Kidney epithelial cell (primary cell): ENCODE measurements around the gene ANKAR. TPM values are rescaled to one million over a fixed set of nuclear protein-coding genes. Genes with fewer than 3 reads are reported as not detected.
"Not testable (repeated sequence)": the region's sequence is repeated elsewhere in the genome, so short reads cannot be mapped to it uniquely, and the experiment has no call there.

Source experiments
- DNase-seq: peaks from one replicate; pipeline ENCODE4 v3.0.0-alpha.2; 2010; ENCODE audit warnings: low read depth
- H3K27me3 ChIP-seq: 2 replicates; pipeline ENCODE4 v1.6.0; 2011; ENCODE audit warnings: low read length; ENCODE audit not compliant: control insufficient read depth, insufficient read depth
- H3K36me3 ChIP-seq: 2 replicates; pipeline ENCODE4 v1.5.1; 2011; ENCODE audit warnings: low read length; ENCODE audit not compliant: control insufficient read depth, insufficient read depth
- H3K4me3 ChIP-seq: 2 replicates; pipeline ENCODE4 v1.5.1; 2011; ENCODE audit warnings: low read depth, mild to moderate bottlenecking, control low read depth, low read length
- total RNA-seq: library from RNA; depleted of rRNA; stranded (reverse); fragments of >200 nt; gene quantifications from 2 replicates; pipeline ENCODE4 v1.2.3, GENCODE V29; 2015
- TF ChIP-seq, protein P1 (sequence below): IDR thresholded peaks from 2 replicates; pipeline ENCODE4 v1.5.1; 2011; ENCODE audit warnings: mild to moderate bottlenecking, moderate library complexity, low read length, control low read depth, inconsistent platforms; ENCODE audit not compliant: insufficient read depth, poor library complexity, severe bottlenecking

Gene ANKAR
- total RNA-seq, 1 donor from 2014 or later: 3.8 TPM

DNA sequence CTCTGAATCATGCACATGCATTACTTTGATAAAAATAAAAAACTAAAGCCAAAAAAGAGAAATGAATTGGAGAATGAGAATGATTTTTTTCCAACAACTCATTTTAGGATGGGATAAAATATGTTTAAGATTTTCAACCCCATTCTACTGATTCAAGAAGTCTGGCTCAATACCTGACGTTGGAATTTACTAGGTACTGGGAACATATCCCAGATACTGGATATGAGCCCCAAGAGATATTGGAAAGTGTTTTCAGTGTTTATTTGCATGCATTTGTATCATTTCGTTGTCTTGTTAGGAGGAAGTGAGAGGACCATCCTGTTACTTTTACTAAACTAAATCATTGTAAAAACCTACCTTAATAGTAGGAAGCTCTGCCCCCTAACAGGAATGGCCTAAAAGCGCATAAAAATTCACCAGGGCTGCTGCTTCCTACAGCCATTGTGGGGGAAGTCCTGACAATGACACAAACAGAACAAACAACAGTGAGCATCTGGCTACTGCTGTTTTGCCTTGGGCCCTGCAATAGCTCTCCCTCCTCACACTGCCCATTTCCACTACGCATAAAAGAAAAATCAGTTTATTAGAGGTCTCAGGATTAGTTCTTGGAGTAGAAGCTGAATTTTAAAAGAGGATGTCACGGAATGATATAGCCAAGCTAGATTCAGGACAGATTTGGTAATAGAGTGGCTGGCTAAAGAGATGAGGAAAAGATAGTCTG, 35.2 kb downstream of the ANKAR start:
- TF ChIP-seq, protein P1, sequence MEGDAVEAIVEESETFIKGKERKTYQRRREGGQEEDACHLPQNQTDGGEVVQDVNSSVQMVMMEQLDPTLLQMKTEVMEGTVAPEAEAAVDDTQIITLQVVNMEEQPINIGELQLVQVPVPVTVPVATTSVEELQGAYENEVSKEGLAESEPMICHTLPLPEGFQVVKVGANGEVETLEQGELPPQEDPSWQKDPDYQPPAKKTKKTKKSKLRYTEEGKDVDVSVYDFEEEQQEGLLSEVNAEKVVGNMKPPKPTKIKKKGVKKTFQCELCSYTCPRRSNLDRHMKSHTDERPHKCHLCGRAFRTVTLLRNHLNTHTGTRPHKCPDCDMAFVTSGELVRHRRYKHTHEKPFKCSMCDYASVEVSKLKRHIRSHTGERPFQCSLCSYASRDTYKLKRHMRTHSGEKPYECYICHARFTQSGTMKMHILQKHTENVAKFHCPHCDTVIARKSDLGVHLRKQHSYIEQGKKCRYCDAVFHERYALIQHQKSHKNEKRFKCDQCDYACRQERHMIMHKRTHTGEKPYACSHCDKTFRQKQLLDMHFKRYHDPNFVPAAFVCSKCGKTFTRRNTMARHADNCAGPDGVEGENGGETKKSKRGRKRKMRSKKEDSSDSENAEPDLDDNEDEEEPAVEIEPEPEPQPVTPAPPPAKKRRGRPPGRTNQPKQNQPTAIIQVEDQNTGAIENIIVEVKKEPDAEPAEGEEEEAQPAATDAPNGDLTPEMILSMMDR: no peak
- Histone ChIP-seq H3K4me3 (no peak overlapping the region), H3K27me3 (no peaks in the 10 kb centered on the region), H3K36me3 (no peaks in the 10 kb centered on the region)
- DNase-seq: no peak

DNA sequence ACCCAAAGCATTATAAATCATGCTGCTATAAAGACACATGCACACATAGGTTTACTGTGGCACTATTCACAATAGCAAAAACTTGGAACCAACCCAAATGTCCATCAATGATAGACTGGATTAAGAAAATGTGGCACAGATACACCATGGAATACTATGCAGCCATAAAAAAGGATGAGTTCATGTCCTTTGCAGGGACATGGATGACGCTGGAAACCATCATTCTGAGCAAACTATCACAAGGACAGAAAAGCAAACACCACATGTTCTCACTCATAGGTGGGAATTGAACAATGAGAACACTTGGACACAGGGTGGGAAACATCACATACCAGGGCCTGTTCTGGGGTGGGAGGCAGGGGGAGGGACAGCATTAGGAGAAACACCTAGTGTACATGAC, 43.1 kb downstream of the ANKAR start:
- not testable (repeated sequence) for DNase-seq, H3K4me3 ChIP-seq, H3K36me3 ChIP-seq, H3K27me3 ChIP-seq

DNA sequence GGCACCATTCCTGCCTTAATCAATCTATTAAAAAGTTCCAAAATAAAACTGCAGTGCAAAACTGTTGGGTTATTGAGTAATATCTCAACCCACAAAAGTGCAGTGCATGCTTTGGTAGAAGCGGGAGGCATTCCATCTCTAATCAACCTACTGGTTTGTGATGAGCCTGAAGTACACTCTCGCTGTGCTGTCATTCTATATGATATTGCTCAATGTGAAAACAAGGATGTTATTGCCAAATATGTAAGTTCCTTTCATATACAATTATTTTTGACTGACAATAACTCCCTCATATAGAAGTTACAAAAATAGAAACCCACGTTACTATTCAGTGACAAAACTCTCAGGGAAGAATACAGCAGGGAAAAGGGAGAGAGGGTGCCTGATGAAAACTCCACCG, 45.1 kb downstream of the ANKAR start:
- Histone ChIP-seq H3K4me3 (no peak overlapping the region), H3K27me3 (no peaks in the 10 kb centered on the region), H3K36me3 (no peaks in the 10 kb centered on the region)
- TF ChIP-seq, protein P1: no peak
- no peak for DNase-seq

DNA sequence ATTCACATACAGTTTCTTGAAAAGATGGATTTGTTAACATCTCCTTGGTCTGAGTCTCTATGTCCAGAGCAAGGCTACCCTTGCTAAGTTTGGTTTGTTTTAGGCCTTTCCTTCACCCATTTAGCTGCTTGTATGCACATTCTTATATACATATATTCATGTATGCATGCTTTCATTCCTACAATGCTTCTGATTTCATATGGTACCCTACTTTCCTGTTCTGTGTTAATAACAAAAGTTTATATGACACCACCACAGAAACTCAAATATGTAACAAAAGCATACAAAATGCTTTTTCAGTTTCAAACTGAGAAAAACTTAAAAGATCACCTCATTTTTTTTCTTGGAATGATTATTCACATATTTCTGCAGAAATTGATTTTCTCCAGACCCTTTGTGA, 48.7 kb downstream of the ANKAR start:
- no peak overlapping the region for H3K4me3 ChIP-seq
- no peaks in the 10 kb centered on the region for H3K27me3 ChIP-seq
- TF ChIP-seq, protein P1: no peak
- H3K36me3 ChIP-seq: no peaks in the 10 kb centered on the region
- no peak for DNase-seq

Other genes with a start within 250 kb of the ANKAR start
- gene WDR75, start 233.2 kb upstream of the ANKAR start, total RNA-seq: 42.2 and 46.8 TPM in 2 replicates
- 7.5 and 8.3 TPM in 2 replicates for gene SLC40A1, start 93.9 kb upstream of the ANKAR start, total RNA-seq
- gene ASNSD1, start 13.2 kb upstream of the ANKAR start, total RNA-seq: 34.6 and 39.9 TPM in 2 replicates
- 6.8 and 9.0 TPM in 2 replicates for gene OSGEPL1, start 88.1 kb downstream of the ANKAR start, total RNA-seq
- 75.2 and 79.1 TPM in 2 replicates for gene ORMDL1, start 109.7 kb downstream of the ANKAR start, total RNA-seq
- 14.4 and 18.8 TPM in 2 replicates for gene PMS1, start 109.8 kb downstream of the ANKAR start, total RNA-seq